K562 (cell line): Measurements from ENCODE around the gene LPIN1. TPM values are rescaled to one million over a fixed set of nuclear protein-coding genes. Genes with fewer than 3 reads are reported as not detected.

Source experiments
- ATAC-seq: fragments of 200-7000 bp; cut with Tn5 transposase; 3 replicates; pipeline ENCODE4 v1.9.1; 2020; ENCODE audit warnings: moderate library complexity
- BruUV-seq: library from RNA; stranded (reverse); fragments of 400-500 nt; replicated peaks from 2 replicates; lab custom pipeline; 2021; lab: Mats Ljungman, UMichigan
- CTCF ChIA-PET: fragments of 300-600 bp; formaldehyde crosslinking; extraction: SDS; loops from one replicate; lab custom pipeline; 2021; ENCODE audit warnings: low intra/inter-chr PET ratio; lab: Yijun Ruan, JAX
- POLR2A ChIA-PET: fragments of 300-600, 350-650 bp; sonication (Branson Sonifier 250); formaldehyde crosslinking; extraction: SDS; loops from one replicate; lab custom pipeline; 2021; ENCODE audit warnings: antibody characterized with exemption, inconsistent platforms; lab: Yijun Ruan, JAX
- DNase-seq, 4 experiments: peaks; one replicate each; pipeline versions ENCODE4 v3.0.0 to v3.0.0-alpha.2; 2011 to 2018; ENCODE audit warnings: low spot score in 3 of 4, mixed read lengths in 3 of 4; ENCODE audit errors: extremely low read depth in 1 of 4
- FAIRE-seq: peaks from 2 replicates; lab custom pipeline; 2011; peaks lifted over from hg19 to GRCh38; lab: Jason Lieb, UNC
- H2AFZ ChIP-seq: 2 replicates; pipeline ENCODE4 v1.6.0; 2011; ENCODE audit warnings: low read depth, low read length, control low read depth, inconsistent platforms
- H3K27ac ChIP-seq: fragments of 200-600 bp; 3 replicates; pipeline ENCODE4 v1.8.0; 2011; ENCODE audit warnings: low read depth, mild to moderate bottlenecking, control low read depth, inconsistent platforms, low read length, moderate library complexity, mixed read lengths; ENCODE audit errors: extremely low read depth
- H3K27me3 ChIP-seq, 2 experiments: fragments of 300-600 bp in 1 of 2; 2 replicates in 1 of 2; 3 replicates in 1 of 2; pipeline versions ENCODE4 v1.6.0 to v1.8.0; 2011; ENCODE audit warnings: inconsistent platforms in 2 of 2, low read length in 2 of 2, mild to moderate bottlenecking in 1 of 2, mixed read lengths in 1 of 2, moderate library complexity in 1 of 2; ENCODE audit not compliant: control insufficient read depth in 2 of 2, insufficient read depth in 2 of 2
- H3K36me3 ChIP-seq: fragments of 300-600 bp; 3 replicates; pipeline ENCODE4 v1.8.0; 2011; ENCODE audit warnings: mild to moderate bottlenecking, low read length, inconsistent platforms; ENCODE audit not compliant: control insufficient read depth, insufficient read depth
- H3K4me1 ChIP-seq, 2 experiments: fragments of 200-600 bp in 1 of 2; replicated peaks in 1 of 2; 2 replicates in 1 of 2; 3 replicates in 1 of 2; pipeline versions ENCODE4 v1.5.1 to v1.8.0; 2011; ENCODE audit warnings: inconsistent platforms in 2 of 2, low read length in 2 of 2, mild to moderate bottlenecking in 1 of 2, mixed read lengths in 1 of 2, moderate library complexity in 1 of 2; ENCODE audit not compliant: control insufficient read depth in 2 of 2, insufficient read depth in 2 of 2
- H3K4me2 ChIP-seq: 2 replicates; pipeline ENCODE4 v1.6.1; 2011; ENCODE audit warnings: low read length, control low read depth, inconsistent platforms, mixed read lengths; ENCODE audit not compliant: insufficient read depth
- H3K4me3 ChIP-seq: fragments of 200-600 bp; sonication (generic), shearing (Covaris generic); 2 replicates; pipeline ENCODE4 v1.5.1; 2016; ENCODE audit warnings: control low read depth, inconsistent platforms
- H3K79me2 ChIP-seq: fragments of 200-600 bp; 3 replicates; pipeline ENCODE4 v1.8.0; 2011; ENCODE audit warnings: low read length, inconsistent platforms; ENCODE audit not compliant: control insufficient read depth, insufficient read depth
- H3K9ac ChIP-seq, 2 experiments: 2 replicates each; pipeline versions ENCODE4 v1.6.0 to v1.6.1; 2011; ENCODE audit warnings: low read depth in 2 of 2, low read length in 2 of 2, control low read depth in 1 of 2, inconsistent platforms in 1 of 2, mild to moderate bottlenecking in 1 of 2, mixed read lengths in 1 of 2; ENCODE audit not compliant: insufficient read depth in 1 of 2
- H3K9me1 ChIP-seq: one replicate; pipeline ENCODE4 v1.6.0; 2011; ENCODE audit warnings: inconsistent platforms, mild to moderate bottlenecking, low read length, moderate library complexity; ENCODE audit not compliant: control insufficient read depth, insufficient read depth
- H3K9me3 ChIP-seq: replicated peaks from 2 replicates; pipeline ENCODE4 v1.5.1; 2011; ENCODE audit warnings: low read depth, low read length, inconsistent platforms; ENCODE audit not compliant: control insufficient read depth, insufficient read depth
- H4K20me1 ChIP-seq: replicated peaks from 2 replicates; pipeline ENCODE4 v1.6.1; 2011; ENCODE audit warnings: low read length, inconsistent platforms, mixed read lengths; ENCODE audit not compliant: control insufficient read depth, insufficient read depth
- BRCA1 ChIP-seq, 2 experiments: fragments of 450-650 bp in 1 of 2; sonication (generic) in 1 of 2; formaldehyde crosslinking in 1 of 2; IDR thresholded peaks; 2 replicates each; pipeline versions ENCODE4 v1.5.0 to v1.6.1; 2017 to 2020; ENCODE audit warnings: mild to moderate bottlenecking in 1 of 2, missing genetic modification reagents in 1 of 2
- FOS ChIP-seq: IDR thresholded peaks from 3 replicates; pipeline ENCODE4 v1.6.1; 2011; ENCODE audit not compliant: insufficient read length; ENCODE audit errors: extremely low read depth
- KAT8 ChIP-seq: fragments of 450-650 bp; IDR thresholded peaks from 2 replicates; pipeline ENCODE4 v1.6.1; 2016; ENCODE audit warnings: low read depth, mild to moderate bottlenecking
- PHF20 ChIP-seq: fragments of 450-650 bp; IDR thresholded peaks from 2 replicates; pipeline ENCODE4 v1.6.1; 2018; ENCODE audit not compliant: partially characterized antibody
- POLR2AphosphoS2 ChIP-seq: IDR thresholded peaks from 2 replicates; pipeline ENCODE4 v1.6.1; 2012; ENCODE audit warnings: low read length, improper control_type of control experiment
- POLR2B ChIP-seq: fragments of 450-650 bp; IDR thresholded peaks from 2 replicates; pipeline ENCODE4 v1.6.1; 2018; ENCODE audit warnings: low read depth; ENCODE audit not compliant: partially characterized antibody
- RCOR1 ChIP-seq, 2 experiments: IDR thresholded peaks; 2 replicates each; pipeline ENCODE4 v1.6.1; 2012; ENCODE audit warnings: low read depth in 2 of 2, low read length in 2 of 2, borderline replicate concordance in 1 of 2, improper control_type of control experiment in 1 of 2
- RUNX1 ChIP-seq: sonication (generic); IDR thresholded peaks from 2 replicates; pipeline ENCODE4 v1.6.1; 2016; ENCODE audit warnings: antibody characterized with exemption, low read depth
- SIRT6 ChIP-seq: IDR thresholded peaks from one replicate; pipeline ENCODE4 v1.6.1; 2012; ENCODE audit warnings: low read depth, mild to moderate bottlenecking, control low read depth, inconsistent platforms, low read length, moderate library complexity
- SNIP1 ChIP-seq: fragments of 450-650 bp; IDR thresholded peaks from 2 replicates; pipeline ENCODE4 v1.7.1; 2017; ENCODE audit warnings: low read depth, mild to moderate bottlenecking
- TARDBP ChIP-seq: fragments of 450-650 bp; IDR thresholded peaks from 2 replicates; pipeline ENCODE4 v1.6.1; 2016
- XRCC4 ChIP-seq: IDR thresholded peaks from one replicate; pipeline ENCODE4 v1.6.1; 2011; ENCODE audit not compliant: insufficient read depth, insufficient read length; ENCODE audit errors: extremely low read depth
- ZNF212 ChIP-seq: fragments of 450-650 bp; formaldehyde crosslinking; IDR thresholded peaks from 2 replicates; pipeline ENCODE4 v1.4.0; 2020; ENCODE audit warnings: mild to moderate bottlenecking
- ZNF316 ChIP-seq: fragments of 450-650 bp; IDR thresholded peaks from 2 replicates; pipeline ENCODE4 v1.6.1; 2016
- ZNF324 ChIP-seq: fragments of 250-450 bp; sonication (Bioruptor Pico); IDR thresholded peaks from 2 replicates; pipeline ENCODE4 v1.4.0; 2020; ENCODE audit warnings: mild to moderate bottlenecking
- ZSCAN29 ChIP-seq: fragments of 450-650 bp; IDR thresholded peaks from 2 replicates; pipeline ENCODE4 v1.6.1; 2017
- ZZZ3 ChIP-seq: fragments of 450-650 bp; IDR thresholded peaks from 2 replicates; pipeline ENCODE4 v1.6.1; 2016; ENCODE audit warnings: antibody characterized with exemption, mild to moderate bottlenecking, moderate library complexity
- WGBS: fragments of 100-300 bp; shearing (Covaris generic); methylation state at CpG from one replicate; pipeline ENCODE4 v1.1.6; 2016; ENCODE audit warnings: low coverage, mixed read lengths; ENCODE audit not compliant: insufficient coverage; ENCODE audit errors: missing lambda C conversion rate; 5-methylcytosine and 5-hydroxymethylcytosine counted together
- in situ Hi-C: fragments of 300-500 bp; cut with MboI; formaldehyde crosslinking; loops from 4 replicates; pipeline ENCODE4 v1.15.0; 2018; ENCODE audit warnings: inconsistent platforms, mixed read lengths
- intact Hi-C: fragments of 100-400 bp; cut with micrococcal nuclease; formaldehyde crosslinking; loops from 2 replicates; pipeline ENCODE4 v1.14.2; 2022
- polyA plus RNA-seq, 8 experiments: library from polyadenylated mRNA; depleted of rRNA in 4 of 8; stranded (reverse) in 5 of 8; unstranded in 3 of 8; fragments of >200 nt; fragmentation: Nextera tagmentation in 2 of 8; fragmentation: Illumina TruSeq in 1 of 8; extraction: Ambion mirVana in 2 of 8; extraction: Trizol in 1 of 8; gene quantifications; 2 replicates each; pipeline versions ENCODE4 v1.2.1 to v1.2.3, GENCODE V29; 2011 to 2014; ENCODE audit warnings: inconsistent platforms in 1 of 8, missing spikeins in 1 of 8
- total RNA-seq, 7 experiments: library from RNA; depleted of rRNA in 6 of 7; stranded (reverse); fragments of >200 nt in 6 of 7; fragmentation: Illumina TruSeq in 2 of 7; extraction: Trizol in 2 of 7; gene quantifications; 2 replicates each; pipeline versions ENCODE4 v1.2.1 to v1.2.3, GENCODE V29; 2011 to 2021; ENCODE audit warnings: low replicate concordance in 1 of 7
- TF ChIP-seq, protein P1 (sequence below): sonication (generic); formaldehyde crosslinking; IDR thresholded peaks from 2 replicates; pipeline ENCODE4 v1.8.1; 2022; ENCODE audit warnings: missing genetic modification reagents
- TF ChIP-seq, protein P2 (sequence below): fragments of 250-450 bp; sonication (Bioruptor Pico); IDR thresholded peaks from 2 replicates; pipeline ENCODE4 v1.8.0; 2021; ENCODE audit warnings: moderate library complexity, mild to moderate bottlenecking, inconsistent platforms
- TF ChIP-seq, protein P3 (sequence below): fragments of 450-650 bp; IDR thresholded peaks from 2 replicates; pipeline ENCODE4 v1.6.1; 2016; ENCODE audit warnings: mild to moderate bottlenecking

Gene LPIN1
- total and polyA plus RNA-seq, 9 of the 15 experiments (the other 6 are each of a cell fraction or from before 2014, with no cell fraction given), result 9.2 to 84.0 (median 27.8) TPM

DNA sequence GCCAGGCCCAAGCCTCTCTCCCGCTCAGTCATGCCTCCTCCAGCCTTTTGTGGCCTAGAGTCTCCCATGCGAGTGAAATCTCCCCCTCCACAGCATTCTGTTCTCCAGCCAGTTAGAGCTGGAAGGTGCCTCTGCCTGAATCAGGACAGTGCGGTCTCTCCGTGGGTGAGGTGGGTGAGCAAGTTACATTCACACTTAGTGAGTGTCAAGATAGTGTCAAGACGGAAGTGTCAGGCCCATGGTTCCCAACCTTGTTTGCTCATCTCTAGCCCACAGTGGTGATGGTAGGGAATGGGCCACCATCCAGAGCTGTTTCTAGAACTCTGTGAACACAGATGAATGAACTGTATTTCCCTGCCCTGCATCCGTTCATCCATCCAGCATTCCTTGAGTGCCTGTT, 59.5 kb downstream of the LPIN1 start:
- peaks cover 86% of the 10 kb centered on the region; the same call in 2 of the 3 replicates for H3K36me3 ChIP-seq
- in situ Hi-C loops, result no loop called here
- CTCF ChIA-PET, result no interaction called here

More for the DNA sequence above, 59.5 kb downstream of the LPIN1 start:
- Histone ChIP-seq H2AFZ (no peak overlapping the region), H3K9me3 (no peaks in the 10 kb centered on the region), H3K27me3 (no peaks in the 10 kb centered on the region), H3K9me1 (no peaks in the 10 kb centered on the region), H3K4me3 (no peak overlapping the region), H4K20me1 (no peaks in the 10 kb centered on the region), H3K9ac (no peak overlapping the region), H3K27ac (no peak overlapping the region), H3K4me1 (no peaks in the 10 kb centered on the region), H3K79me2 (no peaks in the 10 kb centered on the region), H3K4me2 (no peak overlapping the region)
- no peak for FAIRE-seq
- intact Hi-C loops, result no loop called here
- ATAC-seq, result no peak
- TF ChIP-seq, protein P1, sequence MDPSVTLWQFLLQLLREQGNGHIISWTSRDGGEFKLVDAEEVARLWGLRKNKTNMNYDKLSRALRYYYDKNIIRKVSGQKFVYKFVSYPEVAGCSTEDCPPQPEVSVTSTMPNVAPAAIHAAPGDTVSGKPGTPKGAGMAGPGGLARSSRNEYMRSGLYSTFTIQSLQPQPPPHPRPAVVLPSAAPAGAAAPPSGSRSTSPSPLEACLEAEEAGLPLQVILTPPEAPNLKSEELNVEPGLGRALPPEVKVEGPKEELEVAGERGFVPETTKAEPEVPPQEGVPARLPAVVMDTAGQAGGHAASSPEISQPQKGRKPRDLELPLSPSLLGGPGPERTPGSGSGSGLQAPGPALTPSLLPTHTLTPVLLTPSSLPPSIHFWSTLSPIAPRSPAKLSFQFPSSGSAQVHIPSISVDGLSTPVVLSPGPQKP (CRISPR knock-in tag), result no peak
- TF ChIP-seq ZSCAN29, result no peak
- no peak for TF ChIP-seq RUNX1
- TF ChIP-seq RCOR1 (IDR thresholded peaks at IDR 0.05; ENCODE audit: borderline replicate concordance in 1 of 2, low read depth in 2 of 2, low read length in 2 of 2), result no peak
- no peak for TF ChIP-seq SIRT6
- TF ChIP-seq XRCC4, result no peak
- TF ChIP-seq, protein P2, sequence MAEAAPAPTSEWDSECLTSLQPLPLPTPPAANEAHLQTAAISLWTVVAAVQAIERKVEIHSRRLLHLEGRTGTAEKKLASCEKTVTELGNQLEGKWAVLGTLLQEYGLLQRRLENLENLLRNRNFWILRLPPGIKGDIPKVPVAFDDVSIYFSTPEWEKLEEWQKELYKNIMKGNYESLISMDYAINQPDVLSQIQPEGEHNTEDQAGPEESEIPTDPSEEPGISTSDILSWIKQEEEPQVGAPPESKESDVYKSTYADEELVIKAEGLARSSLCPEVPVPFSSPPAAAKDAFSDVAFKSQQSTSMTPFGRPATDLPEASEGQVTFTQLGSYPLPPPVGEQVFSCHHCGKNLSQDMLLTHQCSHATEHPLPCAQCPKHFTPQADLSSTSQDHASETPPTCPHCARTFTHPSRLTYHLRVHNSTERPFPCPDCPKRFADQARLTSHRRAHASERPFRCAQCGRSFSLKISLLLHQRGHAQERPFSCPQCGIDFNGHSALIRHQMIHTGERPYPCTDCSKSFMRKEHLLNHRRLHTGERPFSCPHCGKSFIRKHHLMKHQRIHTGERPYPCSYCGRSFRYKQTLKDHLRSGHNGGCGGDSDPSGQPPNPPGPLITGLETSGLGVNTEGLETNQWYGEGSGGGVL (CRISPR knock-in tag), result no peak
- TF ChIP-seq, protein P3, sequence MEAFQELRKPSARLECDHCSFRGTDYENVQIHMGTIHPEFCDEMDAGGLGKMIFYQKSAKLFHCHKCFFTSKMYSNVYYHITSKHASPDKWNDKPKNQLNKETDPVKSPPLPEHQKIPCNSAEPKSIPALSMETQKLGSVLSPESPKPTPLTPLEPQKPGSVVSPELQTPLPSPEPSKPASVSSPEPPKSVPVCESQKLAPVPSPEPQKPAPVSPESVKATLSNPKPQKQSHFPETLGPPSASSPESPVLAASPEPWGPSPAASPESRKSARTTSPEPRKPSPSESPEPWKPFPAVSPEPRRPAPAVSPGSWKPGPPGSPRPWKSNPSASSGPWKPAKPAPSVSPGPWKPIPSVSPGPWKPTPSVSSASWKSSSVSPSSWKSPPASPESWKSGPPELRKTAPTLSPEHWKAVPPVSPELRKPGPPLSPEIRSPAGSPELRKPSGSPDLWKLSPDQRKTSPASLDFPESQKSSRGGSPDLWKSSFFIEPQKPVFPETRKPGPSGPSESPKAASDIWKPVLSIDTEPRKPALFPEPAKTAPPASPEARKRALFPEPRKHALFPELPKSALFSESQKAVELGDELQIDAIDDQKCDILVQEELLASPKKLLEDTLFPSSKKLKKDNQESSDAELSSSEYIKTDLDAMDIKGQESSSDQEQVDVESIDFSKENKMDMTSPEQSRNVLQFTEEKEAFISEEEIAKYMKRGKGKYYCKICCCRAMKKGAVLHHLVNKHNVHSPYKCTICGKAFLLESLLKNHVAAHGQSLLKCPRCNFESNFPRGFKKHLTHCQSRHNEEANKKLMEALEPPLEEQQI, result no peak
- no peak for TF ChIP-seq SNIP1
- TF ChIP-seq POLR2B, result no peak
- TF ChIP-seq ZNF316, result no peak
- no peak for TF ChIP-seq BRCA1 (IDR thresholded peaks at IDR 0.05)
- no peak for TF ChIP-seq BRCA1 (CRISPR knock-in tag; IDR thresholded peaks at IDR 0.05)
- no peak for TF ChIP-seq ZNF212 (CRISPR knock-in tag)
- TF ChIP-seq TARDBP, result no peak
- TF ChIP-seq FOS, result no peak
- TF ChIP-seq ZZZ3, result no peak
- TF ChIP-seq KAT8, result no peak
- TF ChIP-seq PHF20, result no peak
- TF ChIP-seq POLR2AphosphoS2, result no peak
- TF ChIP-seq ZNF324 (CRISPR knock-in tag), result no peak
- 97% methylated on average over 6 of the region's 6 CpGs for WGBS
- DNase-seq, result no peak
- POLR2A ChIA-PET, result no interaction called here
- BruUV-seq, result no TSS peak
